HG02973 (cell line): ENCODE data around the gene DPY19L1.
"Not testable (repeated sequence)": the region's sequence is repeated elsewhere in the genome, so short reads cannot be mapped to it uniquely, and the experiment has no call there.

Experiments
- ATAC-seq: cut with Tn5 transposase; IDR thresholded peaks from one replicate; pipeline ENCODE4 v1.9.1; 2021; ENCODE audit warnings: moderate library complexity; ENCODE audit not compliant: unreplicated experiment

Gene DPY19L1

DNA sequence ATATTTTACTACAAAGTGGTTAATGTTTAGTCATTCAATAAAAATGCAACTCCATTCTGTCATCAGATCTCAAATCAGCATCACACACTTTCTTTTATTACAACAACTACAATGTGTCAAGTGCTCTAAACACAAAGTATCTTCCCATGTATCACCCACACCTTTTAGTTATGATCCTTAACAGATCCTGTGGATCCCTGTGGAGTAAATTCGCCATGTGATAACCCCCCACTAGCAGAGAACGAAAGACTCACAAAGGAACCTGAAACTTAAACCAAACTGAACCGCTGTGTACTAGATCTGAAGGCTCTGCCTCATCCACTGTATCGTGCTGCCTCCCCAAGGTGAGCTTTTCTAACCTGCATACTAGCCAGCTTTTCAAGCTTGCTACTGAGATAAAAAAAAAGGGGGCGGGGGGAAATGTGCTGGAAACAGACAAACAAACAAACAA is 1.7 kb downstream of the DPY19L1 start:
- no peak for ATAC-seq

DNA sequence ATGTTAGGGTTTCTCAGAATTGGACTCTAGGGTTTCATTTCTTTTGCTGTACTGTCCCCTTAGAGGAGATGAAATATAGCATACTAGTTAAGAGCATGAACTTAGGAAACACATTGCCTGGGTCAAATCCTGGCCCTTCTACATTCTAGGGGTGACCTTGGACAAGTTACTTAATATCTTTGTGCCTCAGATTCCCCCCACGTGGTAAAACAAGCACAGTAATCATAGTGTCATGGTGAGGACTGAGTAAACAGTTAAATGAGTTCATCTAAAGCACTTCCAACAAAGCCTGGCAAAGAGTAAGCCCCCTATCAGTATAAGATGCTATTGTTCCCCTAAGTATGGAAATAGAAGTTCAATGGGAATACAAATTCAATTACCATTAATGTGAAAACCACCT is 5.1 kb downstream of the DPY19L1 start:
- ATAC-seq: no peak

DNA sequence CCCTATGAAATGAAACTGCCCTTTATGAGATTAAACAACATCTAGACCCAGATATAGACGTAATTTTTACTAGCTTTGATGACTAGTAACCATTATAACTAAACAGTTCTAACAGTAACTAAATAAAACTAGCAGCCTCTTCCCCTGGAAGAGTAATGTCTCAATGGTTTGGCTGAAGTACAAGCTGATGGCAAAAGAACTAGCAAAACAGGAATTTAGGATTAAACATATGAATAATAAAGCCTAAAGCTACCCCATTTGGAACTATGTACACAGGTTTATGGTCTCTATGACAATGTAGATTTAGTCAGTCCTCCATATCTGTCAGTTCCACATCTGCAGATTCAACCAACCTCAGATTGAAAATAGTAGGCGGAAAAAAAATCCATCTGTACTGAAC is 6.4 kb downstream of the DPY19L1 start:
- no peak for ATAC-seq

DNA sequence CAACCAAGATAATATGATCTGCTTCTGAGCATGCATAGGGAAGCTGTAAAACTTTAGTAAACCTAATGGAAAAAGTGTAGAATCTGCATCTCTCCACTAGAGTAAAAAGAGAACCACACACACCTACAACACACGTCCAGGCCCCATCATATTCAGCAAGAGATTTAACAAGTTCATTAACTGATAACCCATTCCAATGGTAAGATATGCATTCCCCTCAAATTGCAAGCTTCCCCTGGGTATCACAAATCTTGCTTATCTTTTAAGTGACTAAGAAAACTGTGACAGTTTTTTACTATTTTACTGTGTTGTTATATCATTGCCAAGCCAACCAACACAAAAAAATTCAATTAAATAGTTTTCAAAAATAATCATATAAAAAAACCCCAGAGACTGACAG is 8.0 kb downstream of the DPY19L1 start:
- ATAC-seq: no peak

DNA sequence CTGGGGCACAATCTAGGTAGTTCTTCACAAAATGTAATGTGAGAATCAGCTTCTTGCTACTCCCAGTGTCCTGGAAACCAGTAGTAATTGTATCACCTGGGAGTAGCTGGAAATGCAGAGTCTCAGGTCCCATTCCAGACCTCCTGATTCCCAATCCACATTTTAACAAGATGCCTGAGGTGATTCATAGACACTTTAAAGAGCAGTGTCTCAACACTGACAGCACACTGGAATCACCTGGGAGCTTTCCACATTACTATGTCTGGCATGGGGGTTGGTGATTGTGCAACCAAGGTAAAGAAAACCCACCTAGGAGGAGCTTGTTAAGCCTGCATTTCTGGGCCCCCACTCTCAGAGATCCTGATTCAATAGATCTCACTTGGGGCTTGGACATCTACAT is 11.1 kb downstream of the DPY19L1 start:
- ATAC-seq: no peak

DNA sequence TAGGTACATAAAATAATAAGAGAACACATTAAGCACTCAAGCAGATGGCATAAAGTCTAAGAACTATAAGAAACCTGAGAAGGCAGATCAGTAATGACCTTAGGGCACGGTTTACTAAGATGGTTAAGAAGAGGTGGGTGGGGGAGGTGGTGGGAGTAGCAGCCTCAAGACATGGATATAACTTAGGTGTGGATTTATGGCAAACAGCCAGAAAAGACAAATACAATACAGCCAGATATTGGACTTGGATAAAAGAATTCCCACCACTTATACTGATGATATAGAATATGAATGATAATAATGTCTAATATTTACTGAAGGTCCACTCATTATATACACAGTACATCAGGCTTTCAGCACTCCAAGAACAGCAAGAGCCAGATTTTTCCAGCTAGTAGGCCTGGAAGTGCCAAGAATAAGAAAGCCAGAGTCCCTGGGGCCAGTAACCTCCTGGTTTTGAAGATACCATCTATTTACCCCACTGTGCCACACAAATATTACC is 11.9 kb downstream of the DPY19L1 start:
- no peak for ATAC-seq

DNA sequence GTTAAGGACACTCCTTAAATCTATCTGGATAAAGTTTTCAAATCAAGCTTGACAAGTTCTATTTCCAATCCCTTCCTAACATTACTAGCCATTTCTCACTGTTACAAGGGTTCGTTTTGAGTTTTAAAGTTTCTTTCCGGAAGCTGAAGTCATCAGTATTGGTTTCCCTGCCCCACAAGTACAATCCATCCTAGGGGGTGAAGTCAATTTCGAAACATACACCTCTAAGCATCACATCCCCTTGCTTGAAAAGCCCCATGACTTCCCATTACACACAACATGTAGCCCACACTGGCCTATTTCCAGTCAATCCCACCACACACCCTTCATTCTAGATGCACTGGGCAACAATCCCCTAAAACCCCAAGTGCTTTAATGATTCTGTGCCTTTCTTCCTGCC is 13.0 kb downstream of the DPY19L1 start:
- no peak for ATAC-seq

DNA sequence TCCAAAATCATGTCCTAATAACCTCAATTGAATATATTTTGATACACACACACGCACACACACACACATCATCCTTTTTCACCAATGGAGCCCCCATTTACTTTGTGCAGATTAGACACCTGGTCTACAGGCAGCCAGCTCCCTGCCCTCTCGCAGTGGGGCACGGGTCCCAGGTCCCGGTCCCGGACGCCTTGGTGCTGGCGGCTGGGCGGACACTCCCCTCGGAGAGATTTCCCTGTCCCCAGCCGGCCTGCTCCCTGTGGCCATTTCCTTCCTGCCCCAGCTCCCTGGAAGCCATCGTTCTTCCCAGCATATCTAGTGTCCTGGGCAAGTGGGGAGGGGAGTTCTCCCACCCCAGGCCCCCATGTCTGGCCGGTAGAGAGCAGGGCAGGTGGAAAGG is 14.6 kb downstream of the DPY19L1 start:
- ATAC-seq: no peak

DNA sequence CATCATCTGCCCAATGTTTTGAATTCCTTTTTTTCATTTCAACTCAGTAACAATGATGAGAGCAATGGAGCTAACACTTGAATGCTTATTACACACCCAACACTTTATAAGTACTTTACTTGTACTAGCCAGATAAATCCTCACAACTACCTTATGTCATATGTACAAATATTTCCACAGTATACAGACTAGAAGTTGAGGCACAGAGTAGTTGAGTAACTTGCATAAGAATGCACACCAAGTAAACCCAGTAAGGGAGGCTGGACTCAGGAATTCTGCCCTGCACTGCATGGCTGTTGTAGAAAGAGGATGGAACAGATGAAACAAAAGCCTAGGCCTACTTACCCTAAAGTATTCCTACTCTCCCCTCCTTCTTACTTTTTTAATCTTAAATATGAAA is 15.8 kb downstream of the DPY19L1 start:
- no peak for ATAC-seq

DNA sequence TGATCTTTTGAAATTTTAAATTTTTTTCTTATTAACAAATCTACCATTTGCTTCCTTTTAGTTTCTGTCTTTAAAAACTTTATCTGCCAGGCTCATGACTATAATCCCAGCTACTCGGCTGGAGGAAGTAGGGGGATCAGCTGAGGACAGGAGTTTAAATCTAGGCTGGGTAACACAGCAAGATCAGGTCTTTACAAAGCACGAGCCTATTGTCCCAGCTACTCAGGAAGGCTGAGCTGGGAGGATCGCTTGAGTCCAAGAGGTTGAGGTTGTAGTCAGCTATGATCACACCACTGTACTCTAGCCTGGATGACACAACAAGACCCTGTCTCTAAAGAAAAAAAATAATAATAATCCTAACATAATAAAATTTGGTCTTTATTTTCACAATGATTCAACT is 17.5 kb downstream of the DPY19L1 start:
- ATAC-seq: no peak

DNA sequence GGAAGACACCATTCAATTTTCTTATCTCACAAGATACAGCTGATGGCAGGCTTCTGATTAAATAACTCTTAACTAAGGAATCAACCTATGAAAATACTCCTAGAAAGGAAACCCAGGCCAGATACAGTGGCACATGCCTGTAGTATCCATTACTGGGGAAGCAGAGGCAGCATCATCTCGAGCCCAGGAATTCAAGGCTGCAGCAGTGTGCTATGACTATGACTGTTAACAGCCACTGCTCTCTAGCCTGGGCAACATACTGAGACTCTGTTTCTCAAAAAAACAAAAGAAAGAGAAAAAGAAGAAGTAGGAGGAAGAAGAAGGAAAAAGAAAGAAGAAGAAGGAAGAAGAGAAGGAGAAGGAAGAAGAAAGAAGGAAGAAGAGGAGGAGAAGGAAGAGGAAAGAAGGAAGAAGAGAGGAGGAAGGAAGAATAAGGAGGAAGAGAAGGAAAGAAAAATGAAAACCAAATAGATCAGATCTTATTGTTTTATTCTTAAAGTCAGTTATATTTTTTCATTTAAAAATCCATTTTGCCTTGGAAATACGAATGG is 18.0 kb downstream of the DPY19L1 start:
- ATAC-seq: no peak

DNA sequence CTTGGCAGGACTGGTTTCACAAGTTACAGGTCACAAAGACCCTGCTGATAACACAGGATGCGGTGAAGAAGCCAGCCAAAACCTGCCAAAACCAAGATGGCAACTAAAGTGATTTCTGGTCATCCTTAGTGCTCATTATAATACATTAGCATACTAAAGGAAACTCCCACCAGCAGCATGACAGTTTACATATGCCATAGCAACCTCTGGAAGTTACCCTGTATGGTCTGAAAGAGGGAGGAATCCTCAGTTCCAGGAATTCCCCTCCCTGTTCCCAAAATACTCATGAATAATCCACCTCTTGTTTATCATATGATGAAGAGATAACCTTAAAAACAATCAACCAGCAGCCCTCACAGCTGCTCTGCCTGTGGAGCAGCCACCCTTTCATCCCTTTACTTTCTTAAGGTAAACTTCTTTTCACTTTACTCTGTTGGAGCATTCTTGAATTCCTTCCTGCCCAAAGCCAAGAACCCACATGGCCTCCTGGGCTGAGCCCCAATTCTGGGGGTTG is 21.9 kb downstream of the DPY19L1 start:
- ATAC-seq: no peak

DNA sequence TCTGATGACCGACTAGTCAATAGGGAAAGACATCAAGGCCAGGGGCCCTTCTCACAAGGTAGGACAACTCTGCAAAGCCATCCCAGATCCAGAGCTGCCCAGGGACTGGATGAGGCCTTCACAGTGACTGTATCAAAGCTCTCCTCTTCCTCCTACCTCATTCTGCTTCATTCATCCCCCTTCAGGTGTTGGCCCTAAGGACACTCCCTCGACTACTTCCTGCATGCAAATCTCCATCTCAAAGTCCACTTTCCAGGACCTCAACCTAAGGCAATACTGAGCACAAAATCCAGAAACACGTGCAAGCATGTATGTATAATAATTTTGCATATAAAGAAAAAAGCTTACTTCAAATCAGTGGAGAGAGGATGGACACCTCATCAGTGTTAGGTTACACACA is 25.1 kb downstream of the DPY19L1 start:
- ATAC-seq: no peak

DNA sequence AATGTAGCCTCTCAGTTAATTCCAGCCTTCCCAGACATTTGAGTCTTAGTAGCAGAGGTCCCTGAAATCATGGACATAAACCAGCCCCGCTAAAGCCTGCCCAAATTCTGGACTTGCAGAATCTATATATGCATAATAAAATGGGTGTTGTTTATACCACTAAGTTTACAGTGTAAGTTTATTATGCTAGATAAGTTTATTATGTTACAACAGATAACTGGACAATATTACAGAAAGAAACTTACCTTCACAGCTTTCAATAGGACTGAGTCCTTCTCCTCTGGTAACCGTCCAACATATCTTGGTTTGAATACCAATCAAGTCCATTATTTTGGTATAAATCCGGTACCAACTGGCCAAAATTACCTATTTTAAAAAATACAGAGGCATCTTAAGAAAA is 26.2 kb downstream of the DPY19L1 start:
- no peak for ATAC-seq

DNA sequence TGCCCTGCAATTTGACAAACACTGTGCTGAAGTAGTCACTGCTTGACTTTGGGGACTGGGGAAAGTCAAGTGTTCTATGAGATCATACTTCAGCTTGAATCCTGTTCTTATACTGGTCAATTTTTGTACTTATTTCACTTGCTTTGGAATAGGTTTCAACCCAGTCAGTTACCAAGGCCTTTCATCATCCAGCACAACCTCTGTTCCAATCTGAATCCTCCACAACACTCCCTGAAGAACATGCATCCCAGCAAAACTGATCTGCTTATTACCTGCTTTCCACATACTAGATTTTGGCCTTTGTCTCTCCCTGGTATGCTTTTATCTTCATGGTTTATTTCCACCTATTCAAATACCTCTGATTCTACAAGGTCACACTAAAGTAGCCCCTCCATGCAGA is 29.5 kb downstream of the DPY19L1 start:
- no peak for ATAC-seq

DNA sequence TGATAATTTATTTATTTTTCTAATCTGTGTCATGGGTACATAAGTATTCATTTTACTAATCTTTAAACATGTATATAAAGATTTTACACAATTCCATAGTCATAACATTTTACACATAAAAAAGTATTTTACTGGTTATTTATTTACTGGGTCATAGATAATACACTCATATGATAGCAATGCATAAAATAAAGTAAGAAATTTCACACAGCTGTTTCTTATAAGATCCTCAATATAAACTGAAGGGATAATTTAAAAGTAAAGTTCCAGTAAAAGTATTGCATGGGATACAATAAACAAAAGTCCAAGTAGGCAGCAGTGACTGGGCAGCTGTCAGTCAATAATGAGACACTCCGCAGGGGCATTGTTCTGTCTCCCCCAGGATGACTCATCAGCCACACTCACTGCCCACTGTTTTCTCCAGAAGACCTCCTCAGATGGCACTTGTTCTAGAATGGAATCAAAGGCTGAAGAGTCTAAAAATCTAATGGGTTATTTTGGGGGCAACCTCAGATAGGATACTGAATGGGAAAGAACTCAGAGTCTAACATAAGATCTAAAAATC is 32.7 kb downstream of the DPY19L1 start:
- no peak for ATAC-seq

DNA sequence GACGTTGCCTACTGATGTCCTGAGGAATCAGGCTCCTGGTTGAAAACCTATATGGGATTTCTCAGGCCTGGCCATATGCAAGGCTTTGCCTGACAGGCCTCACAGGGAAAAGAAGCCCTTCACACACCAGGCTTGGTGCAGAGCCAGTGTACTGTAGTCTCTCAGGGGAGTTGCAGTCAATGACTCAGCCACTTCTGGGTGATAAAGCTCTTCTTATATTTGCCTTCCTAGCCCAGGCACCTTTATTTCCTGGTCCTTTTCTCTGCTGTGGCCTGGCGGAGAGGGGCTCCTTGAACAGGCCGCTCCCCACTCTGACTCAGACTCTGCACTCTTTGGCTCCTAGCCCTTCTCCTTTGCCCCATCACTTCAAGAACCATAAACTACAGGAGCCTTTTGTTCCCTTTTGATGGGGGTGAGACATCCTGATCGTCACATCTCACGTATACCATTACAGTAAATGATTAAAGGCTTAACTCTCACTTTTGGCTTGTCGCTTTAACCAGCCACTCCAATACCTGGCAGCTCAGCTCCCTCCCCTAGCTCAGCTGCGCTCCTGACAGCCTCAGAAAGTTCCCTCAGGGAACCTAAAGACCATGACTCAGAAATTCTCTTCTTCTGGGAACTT is 33.5 kb downstream of the DPY19L1 start:
- no peak for ATAC-seq

DNA sequence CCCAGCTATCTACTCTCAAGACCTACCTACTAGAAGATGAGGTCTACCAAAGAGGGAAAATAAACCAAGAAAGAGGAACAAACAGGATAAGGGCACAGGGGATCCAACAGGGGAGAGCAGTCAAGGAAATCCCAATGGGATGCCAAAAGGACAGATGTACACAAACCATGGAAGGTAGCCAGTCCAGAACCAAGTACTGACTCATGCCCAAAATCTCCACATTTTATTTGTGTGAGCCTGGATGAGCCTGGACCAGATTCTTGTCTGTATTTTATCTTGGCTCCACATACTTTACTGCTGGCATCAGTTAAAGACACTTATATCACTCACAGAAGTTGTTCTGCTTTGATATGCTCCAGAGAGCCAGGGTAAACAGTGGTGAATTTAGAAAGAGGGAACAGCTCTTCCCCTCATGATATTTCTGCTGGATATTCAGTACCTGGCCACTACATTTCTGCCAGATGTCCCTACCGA is 34.1 kb downstream of the DPY19L1 start:
- not testable (repeated sequence) for ATAC-seq

DNA sequence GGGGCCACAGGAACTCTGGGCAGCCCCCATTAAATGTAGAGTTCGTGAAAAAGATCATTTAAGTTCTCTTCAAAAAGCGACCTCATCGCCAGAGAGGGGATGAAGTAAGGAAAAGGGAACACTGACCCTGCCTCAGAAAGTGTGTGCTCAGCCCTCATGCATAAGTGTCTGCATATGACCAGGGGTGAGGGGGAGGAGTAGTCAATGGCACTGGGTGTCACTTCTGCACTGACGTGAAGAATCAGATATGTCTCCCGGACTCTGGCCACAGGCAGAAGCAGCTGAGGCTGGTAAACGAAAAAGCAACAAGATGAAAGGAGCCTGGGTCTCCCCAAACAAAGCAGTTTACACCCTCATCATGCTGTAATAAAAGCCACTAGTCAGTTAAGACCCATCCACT is 39.0 kb downstream of the DPY19L1 start:
- ATAC-seq: not testable (repeated sequence)

DNA sequence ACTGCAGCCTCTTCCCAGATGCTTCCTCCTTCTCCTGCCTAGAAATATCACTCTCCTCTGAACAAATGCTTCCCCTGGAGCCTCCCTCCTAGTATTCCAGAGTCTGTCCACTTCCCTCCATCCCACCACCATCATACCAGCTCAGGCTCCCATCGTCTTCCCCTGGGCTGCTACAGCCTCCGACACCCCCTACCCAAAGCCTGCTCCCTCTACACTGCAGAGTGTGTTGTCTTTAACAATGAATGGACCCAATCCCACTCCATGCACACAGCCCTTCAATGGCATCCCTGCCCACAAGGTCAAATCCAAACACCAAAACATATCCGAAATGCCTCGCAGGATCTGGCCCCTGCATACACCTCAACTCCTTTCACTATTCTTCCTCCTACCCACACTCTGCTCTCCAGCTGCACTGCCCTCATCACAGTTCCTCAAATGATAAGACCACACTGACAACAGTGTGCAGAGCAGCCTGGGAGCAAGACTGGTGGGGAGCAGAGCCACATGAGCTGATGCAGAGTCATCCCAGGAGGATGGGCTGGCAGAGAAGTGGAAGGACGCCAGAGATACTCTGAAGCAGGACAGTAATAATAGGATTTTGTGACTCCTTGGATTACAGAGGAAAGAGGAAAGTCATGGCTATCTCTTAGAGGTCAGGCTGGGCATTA is 40.7 kb downstream of the DPY19L1 start:
- ATAC-seq: not testable (repeated sequence)

DNA sequence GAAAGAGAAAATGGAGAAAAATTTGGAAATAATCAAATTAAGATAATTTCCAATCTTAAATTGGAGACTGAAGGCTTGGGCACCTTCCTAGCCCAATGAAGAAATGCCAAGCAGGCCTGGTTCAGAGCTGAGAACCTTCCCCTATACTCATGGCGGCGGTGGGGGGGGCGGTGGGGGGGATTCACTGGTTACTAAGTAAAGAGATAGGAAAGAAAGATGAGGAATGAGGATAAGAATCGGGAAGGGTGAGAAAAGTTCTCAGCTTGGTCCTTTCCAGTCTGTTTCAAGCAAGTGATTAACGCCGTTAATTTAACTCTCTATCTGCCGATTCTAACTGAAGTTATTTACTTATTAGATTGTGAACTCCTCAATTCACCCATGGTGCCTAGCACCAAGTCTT is 41.5 kb downstream of the DPY19L1 start:
- no peak for ATAC-seq
